ENCODE measurements around the gene SHOX.

SHOX gene

GRCh38 chrX:631802-632365 lies 1.3 kb downstream of the SHOX start:
- DNase-seq (ENCODE audit: extremely low read depth, low read depth), result no peak
- no peak for TF ChIP-seq CTCF (IDR thresholded peaks at IDR 0.05; ENCODE audit: low read depth, low read length)

- no peak for DNase-seq (ENCODE audit: extremely low read depth, low read depth)
- TF ChIP-seq CTCF (IDR thresholded peaks at IDR 0.05; ENCODE audit: low read depth, low read length), result no peak
Measured at GRCh38 chrX:632366-633042, 1.9 kb downstream of the SHOX start.

GRCh38 chrX:633043-633984 lies 2.7 kb downstream of the SHOX start:
- TF ChIP-seq CTCF (IDR thresholded peaks at IDR 0.05; ENCODE audit: low read depth, low read length), result no peak
- DNase-seq (ENCODE audit: extremely low read depth, low read depth), result no peak

- no peak for TF ChIP-seq CTCF (IDR thresholded peaks at IDR 0.05; ENCODE audit: low read depth, low read length)
- no peak for DNase-seq (ENCODE audit: extremely low read depth, low read depth)
Measured at GRCh38 chrX:633985-634958, 3.7 kb downstream of the SHOX start.

- DNase-seq (ENCODE audit: extremely low read depth, low read depth), result no peak
- TF ChIP-seq CTCF (IDR thresholded peaks at IDR 0.05; ENCODE audit: low read depth, low read length), result no peak
Measured at GRCh38 chrX:635428-636090, 5.0 kb downstream of the SHOX start.

- no peak for TF ChIP-seq CTCF (IDR thresholded peaks at IDR 0.05; ENCODE audit: low read depth, low read length)
- no peak for DNase-seq (ENCODE audit: extremely low read depth, low read depth)
Measured at GRCh38 chrX:636981-637659, 6.5 kb downstream of the SHOX start.
